Activated B cell treated with CpG ODN at 0.5 μM for 24 hours (primary cell): ENCODE results near the gene EGFL7. TPM values are rescaled to one million over a fixed set of nuclear protein-coding genes. Genes with fewer than 3 reads are reported as not detected.

Experiments
- ATAC-seq: fragments of 200-7000 bp; cut with Tn5 transposase; one replicate; pipeline ENCODE4 v1.10.0; 2021; ENCODE audit warnings: low read depth, mild to moderate bottlenecking, moderate library complexity
- CTCF ChIA-PET: fragments of 350-600 bp; sonication (Branson Sonifier 250); formaldehyde crosslinking; loops from one replicate; lab custom pipeline; 2021; ENCODE audit warnings: antibody characterized with exemption; lab: Charles Lee
- POLR2A ChIA-PET: fragments of 350-600 bp; sonication (Branson Sonifier 250); formaldehyde crosslinking; loops from one replicate; lab custom pipeline; 2021; ENCODE audit warnings: antibody characterized with exemption; lab: Charles Lee
- DNase-seq: peaks from one replicate; pipeline ENCODE4 v3.0.0; 2022
- H3K27ac Mint-ChIP-seq: one replicate; pipeline ENCODE4 v1.8.0; 2020; ENCODE audit warnings: mixed read lengths
- H3K27me3 Mint-ChIP-seq: one replicate; pipeline ENCODE4 v1.8.0; 2021; ENCODE audit warnings: mixed read lengths
- H3K36me3 Mint-ChIP-seq: one replicate; pipeline ENCODE4 v1.8.0; 2021; ENCODE audit warnings: low read depth, mixed read lengths
- H3K4me1 Mint-ChIP-seq: one replicate; pipeline ENCODE4 v1.8.0; 2021; ENCODE audit warnings: mixed read lengths
- H3K4me3 Mint-ChIP-seq: one replicate; pipeline ENCODE4 v1.8.0; 2020; ENCODE audit warnings: mild to moderate bottlenecking, mixed read lengths
- H3K9me3 Mint-ChIP-seq: one replicate; pipeline ENCODE4 v1.8.0; 2020; ENCODE audit warnings: mixed read lengths
- CTCF ChIP-seq: fragments of 200-600 bp; IDR thresholded peaks from one replicate; pipeline ENCODE4 v1.8.0; 2022; ENCODE audit warnings: antibody characterized with exemption, mild to moderate bottlenecking
- intact Hi-C: fragments of 100-400 bp; cut with micrococcal nuclease; formaldehyde crosslinking; loops from one replicate; pipeline ENCODE4 v1.15.1; 2024
- total RNA-seq: library from RNA; stranded (reverse); gene quantifications from 2 replicates; pipeline ENCODE4 v1.2.3, GENCODE V29; 2022

The EGFL7 gene
- total RNA-seq, 1 donor from 2014 or later = not detected

- Mint-ChIP-seq H3K27ac (no peak overlapping the region), H3K9me3 (no peaks in the 10 kb centered on the region), H3K27me3 (peaks cover 18% of the 10 kb centered on the region), H3K4me3 (no peak overlapping the region), H3K36me3 (no peaks in the 10 kb centered on the region), H3K4me1 (peaks cover 4% of the 10 kb centered on the region)
- intact Hi-C loops = no loop called here
- ChIA-PET CTCF (interaction anchor here (4.1 kb wide), 1 partner anchor 142 kb away, joined by 44 read pairs; no protein-coding TSS in a partner anchor), POLR2A (no interaction called here)
- DNase-seq (no peak), ATAC-seq (no peak)
- no peak for TF ChIP-seq CTCF
Measured at GRCh38 chr9:136628268-136628667, 34.4 kb upstream of the EGFL7 start.

GRCh38 chr9:136629001-136629878, 33.5 kb upstream of the EGFL7 start:
- Mint-ChIP-seq H3K4me3 (no peak overlapping the region), H3K4me1 (peaks cover 4% of the 10 kb centered on the region), H3K9me3 (no peaks in the 10 kb centered on the region), H3K36me3 (no peaks in the 10 kb centered on the region), H3K27me3 (peaks cover 18% of the 10 kb centered on the region), H3K27ac (no peak overlapping the region)
- no peak for TF ChIP-seq CTCF
- ChIA-PET CTCF (interaction anchor here (4.1 kb wide), 1 partner anchor 143 kb away, joined by 44 read pairs; no protein-coding TSS in a partner anchor), POLR2A (interaction anchor here (1.0 kb wide), 1 partner anchor 12 kb away, joined by 3 read pairs; no protein-coding TSS in a partner anchor)
- no peak for ATAC-seq
- intact Hi-C loops = no loop called here
- peak; percentile 16 for DNase-seq

GRCh38 chr9:136629879-136630661, 32.6 kb upstream of the EGFL7 start:
- ATAC-seq (peak; percentile 68), DNase-seq (peak; percentile 54)
- Mint-ChIP-seq H3K9me3 (no peaks in the 10 kb centered on the region), H3K4me1 (peaks cover 4% of the 10 kb centered on the region), H3K36me3 (no peaks in the 10 kb centered on the region), H3K27me3 (peaks cover 20% of the 10 kb centered on the region), H3K27ac (no peak overlapping the region), H3K4me3 (no peak overlapping the region)
- CTCF ChIA-PET = interaction anchor here (4.1 kb wide), 1 partner anchor 143 kb away, joined by 44 read pairs; no protein-coding TSS in a partner anchor
- intact Hi-C loops = no loop called here
- POLR2A ChIA-PET = interaction anchor here (1.0 kb wide), 1 partner anchor 12 kb away, joined by 3 read pairs; no protein-coding TSS in a partner anchor
- no peak for TF ChIP-seq CTCF

- H3K4me1 Mint-ChIP-seq = peaks cover under 1% of the 10 kb centered on the region
- TF ChIP-seq CTCF = no peak
- POLR2A ChIA-PET = no interaction called here
- DNase-seq = no peak
- H3K27ac Mint-ChIP-seq = no peak overlapping the region
- CTCF ChIA-PET = interaction anchor here (4.1 kb wide), 1 partner anchor 144 kb away, joined by 44 read pairs; no protein-coding TSS in a partner anchor
- ATAC-seq = no peak
- no peaks in the 10 kb centered on the region for H3K36me3 Mint-ChIP-seq
- H3K9me3 Mint-ChIP-seq = no peaks in the 10 kb centered on the region
- intact Hi-C loops = no loop called here
- H3K27me3 Mint-ChIP-seq = peaks cover 18% of the 10 kb centered on the region
- H3K4me3 Mint-ChIP-seq = no peak overlapping the region
Measured at GRCh38 chr9:136630662-136630992, 32.1 kb upstream of the EGFL7 start.
